Measurements from ENCODE around the gene COL20A1. TPM values are rescaled to one million over a fixed set of nuclear protein-coding genes. Genes with fewer than 3 reads are reported as not detected.

The COL20A1 gene
- total and polyA plus RNA-seq, 2 donors from 2014 or later = 0.58 TPM; not detected in 1

GRCh38 chr20:63318391-63319163 is 25.6 kb downstream of the COL20A1 start:
- no peak for TF ChIP-seq CTCF (IDR thresholded peaks at IDR 0.05; ENCODE audit: borderline replicate concordance, extremely low read depth, insufficient read depth)
- H3K27me3 ChIP-seq (ENCODE audit: control insufficient read depth, insufficient read depth, low read length) = no peaks in the 10 kb centered on the region
- no peaks in the 10 kb centered on the region for H3K36me3 ChIP-seq (ENCODE audit: control insufficient read depth in 2 of 3, insufficient read depth in 3 of 3, low read length in 3 of 3)
- no peak overlapping the region for H3K9ac ChIP-seq (ENCODE audit: low read length in 3 of 3)
- no peak overlapping the region for H3K4me3 ChIP-seq (ENCODE audit: low read length in 3 of 3)
- H3K9me3 ChIP-seq (ENCODE audit: control insufficient read depth in 2 of 3, insufficient read depth in 1 of 3, low read length in 3 of 3) = no peaks in the 10 kb centered on the region
- FAIRE-seq = no peak
- H3K27ac ChIP-seq (ENCODE audit: low read depth in 2 of 2, low read length in 2 of 2) = no peak overlapping the region
- intact Hi-C loops (cut with DNase I) = no loop called here
- H3K4me1 ChIP-seq (ENCODE audit: control insufficient read depth in 2 of 3, insufficient read depth in 2 of 3, low read depth in 1 of 3, low read length in 3 of 3) = no peaks in the 10 kb centered on the region
- DNase-seq = peak in 2 of 5 donors; percentile 40 to 71

- no peak for TF ChIP-seq CTCF (IDR thresholded peaks at IDR 0.05; ENCODE audit: borderline replicate concordance, extremely low read depth, insufficient read depth)
These were observed 26.4 kb downstream of the COL20A1 start for GRCh38 chr20:63319164-63320040.

GRCh38 chr20:63320041-63320511 is 27.1 kb downstream of the COL20A1 start:
- no peaks in the 10 kb centered on the region for H3K4me1 ChIP-seq (ENCODE audit: control insufficient read depth in 2 of 3, insufficient read depth in 2 of 3, low read depth in 1 of 3, low read length in 3 of 3)
- H3K27me3 ChIP-seq (ENCODE audit: control insufficient read depth, insufficient read depth, low read length) = no peaks in the 10 kb centered on the region
- no peaks in the 10 kb centered on the region for H3K36me3 ChIP-seq (ENCODE audit: control insufficient read depth in 2 of 3, insufficient read depth in 3 of 3, low read length in 3 of 3)
- H3K27ac ChIP-seq (ENCODE audit: low read depth in 2 of 2, low read length in 2 of 2) = no peak overlapping the region
- no peak overlapping the region for H3K9ac ChIP-seq (ENCODE audit: low read length in 3 of 3)
- intact Hi-C loops (cut with DNase I) = no loop called here
- DNase-seq (peak in 2 of 5 donors; percentile 22 to 63), FAIRE-seq (no peak)
- no peak for TF ChIP-seq CTCF (IDR thresholded peaks at IDR 0.05; ENCODE audit: borderline replicate concordance, extremely low read depth, insufficient read depth)
- no peak overlapping the region for H3K4me3 ChIP-seq (ENCODE audit: low read length in 3 of 3)
- H3K9me3 ChIP-seq (ENCODE audit: control insufficient read depth in 2 of 3, insufficient read depth in 1 of 3, low read length in 3 of 3) = no peaks in the 10 kb centered on the region

More at GRCh38 chr20:63319164-63320040, 26.4 kb downstream of the COL20A1 start:
- H3K27me3 ChIP-seq (ENCODE audit: control insufficient read depth, insufficient read depth, low read length) = no peaks in the 10 kb centered on the region
- intact Hi-C loops (cut with DNase I) = no loop called here
- H3K27ac ChIP-seq (ENCODE audit: low read depth in 2 of 2, low read length in 2 of 2) = no peak overlapping the region
- no peak overlapping the region for H3K4me3 ChIP-seq (ENCODE audit: low read length in 3 of 3)
- H3K9ac ChIP-seq (ENCODE audit: low read length in 3 of 3) = no peak overlapping the region
- FAIRE-seq = no peak
- peak in 2 of 5 donors; percentile 34 to 65 for DNase-seq
- no peaks in the 10 kb centered on the region for H3K9me3 ChIP-seq (ENCODE audit: control insufficient read depth in 2 of 3, insufficient read depth in 1 of 3, low read length in 3 of 3)
- H3K4me1 ChIP-seq (ENCODE audit: control insufficient read depth in 2 of 3, insufficient read depth in 2 of 3, low read depth in 1 of 3, low read length in 3 of 3) = no peaks in the 10 kb centered on the region
- no peaks in the 10 kb centered on the region for H3K36me3 ChIP-seq (ENCODE audit: control insufficient read depth in 2 of 3, insufficient read depth in 3 of 3, low read length in 3 of 3)
